IPS-20b (cell line): ENCODE measurements around the gene PPP1R1C.

ENCODE experiments used
- H3K27ac ChIP-seq: one replicate; pipeline ENCODE4 v1.5.1; 2013; ENCODE audit warnings: low read length
- H3K27me3 ChIP-seq: 2 replicates; pipeline ENCODE4 v1.6.1; 2013; ENCODE audit warnings: mild to moderate bottlenecking, low read length, inconsistent platforms; ENCODE audit not compliant: insufficient read depth
- H3K36me3 ChIP-seq: 2 replicates; pipeline ENCODE4 v1.6.1; 2013; ENCODE audit warnings: low read depth, mild to moderate bottlenecking, inconsistent platforms, low read length, moderate library complexity; ENCODE audit not compliant: insufficient read depth
- H3K4me1 ChIP-seq: 2 replicates; pipeline ENCODE4 v1.6.1; 2013; ENCODE audit warnings: mild to moderate bottlenecking, control low read depth, inconsistent platforms, low read length, moderate library complexity; ENCODE audit not compliant: insufficient read depth
- H3K4me3 ChIP-seq: 2 replicates; pipeline ENCODE4 v1.5.1; 2013; ENCODE audit warnings: mild to moderate bottlenecking, low read length, inconsistent platforms
- H3K9ac ChIP-seq: 2 replicates; pipeline ENCODE4 v1.6.1; 2013; ENCODE audit warnings: low read depth, mild to moderate bottlenecking, inconsistent platforms, low read length, moderate library complexity
- H3K9me3 ChIP-seq: 2 replicates; pipeline ENCODE4 v1.6.1; 2013; ENCODE audit warnings: mild to moderate bottlenecking, low read depth, low read length, inconsistent platforms; ENCODE audit not compliant: insufficient read depth

PPP1R1C gene

GRCh38 chr2:181985632-181986205 is at the start of gene PPP1R1C:
Gene PPP1R1C (plus strand): TSS chr2:181985853. CDS start chr2:181986111, 258 bp downstream.
- Histone ChIP-seq H3K4me3 (no peak within 1 kb of the TSS), H3K27ac (no peak within 1 kb of the TSS), H3K27me3 (no peaks in the 10 kb centered on the region)

GRCh38 chr2:181937473-181937872 is 48.2 kb upstream of the PPP1R1C start:
- H3K4me1 ChIP-seq: no peaks in the 10 kb centered on the region
- no peaks in the 10 kb centered on the region for H3K9me3 ChIP-seq
- no peak overlapping the region for H3K4me3 ChIP-seq
- no peaks in the 10 kb centered on the region for H3K36me3 ChIP-seq
- no peaks in the 10 kb centered on the region for H3K27me3 ChIP-seq
- no peak overlapping the region for H3K27ac ChIP-seq
- no peak overlapping the region for H3K9ac ChIP-seq

More at GRCh38 chr2:181985632-181986205, at the start of gene PPP1R1C:
- Histone ChIP-seq H3K36me3 (no peaks in the 10 kb centered on the region), H3K4me1 (no peaks in the 10 kb centered on the region), H3K9ac (no peak within 1 kb of the TSS), H3K9me3 (no peaks in the 10 kb centered on the region)

GRCh38 chr2:181943411-181944124 is 42.1 kb upstream of the PPP1R1C start:
- Histone ChIP-seq H3K4me1 (no peaks in the 10 kb centered on the region; the same call in 1 of the 2 replicates), H3K9ac (no peak overlapping the region), H3K36me3 (no peaks in the 10 kb centered on the region), H3K27ac (no peak overlapping the region), H3K9me3 (no peaks in the 10 kb centered on the region), H3K27me3 (no peaks in the 10 kb centered on the region), H3K4me3 (no peak overlapping the region)

GRCh38 chr2:181944164-181944913 is 41.3 kb upstream of the PPP1R1C start:
- no peak overlapping the region for H3K4me3 ChIP-seq
- no peaks in the 10 kb centered on the region; the same call in 1 of the 2 replicates for H3K4me1 ChIP-seq
- no peaks in the 10 kb centered on the region for H3K27me3 ChIP-seq
- H3K9me3 ChIP-seq: no peaks in the 10 kb centered on the region
- H3K27ac ChIP-seq: no peak overlapping the region
- H3K9ac ChIP-seq: no peak overlapping the region
- no peaks in the 10 kb centered on the region for H3K36me3 ChIP-seq

- Histone ChIP-seq H3K27ac (no peak overlapping the region), H3K9ac (no peak overlapping the region), H3K4me1 (no peaks in the 10 kb centered on the region; the same call in 1 of the 2 replicates), H3K4me3 (no peak overlapping the region), H3K27me3 (no peaks in the 10 kb centered on the region), H3K36me3 (no peaks in the 10 kb centered on the region), H3K9me3 (no peaks in the 10 kb centered on the region)
Measured at GRCh38 chr2:181944914-181945291, 40.8 kb upstream of the PPP1R1C start.

GRCh38 chr2:181946444-181947127 is 39.1 kb upstream of the PPP1R1C start:
- no peak overlapping the region for H3K4me3 ChIP-seq
- H3K9me3 ChIP-seq: no peaks in the 10 kb centered on the region
- H3K36me3 ChIP-seq: no peaks in the 10 kb centered on the region
- H3K4me1 ChIP-seq: no peaks in the 10 kb centered on the region; the same call in 1 of the 2 replicates
- H3K27me3 ChIP-seq: no peaks in the 10 kb centered on the region
- H3K27ac ChIP-seq: no peak overlapping the region
- no peak overlapping the region for H3K9ac ChIP-seq

- Histone ChIP-seq H3K36me3 (no peaks in the 10 kb centered on the region), H3K4me3 (no peak overlapping the region), H3K27me3 (no peaks in the 10 kb centered on the region), H3K27ac (no peak overlapping the region), H3K9ac (no peak overlapping the region), H3K9me3 (no peaks in the 10 kb centered on the region), H3K4me1 (no peaks in the 10 kb centered on the region; the same call in 1 of the 2 replicates)
Measured at GRCh38 chr2:181947273-181947672, 38.4 kb upstream of the PPP1R1C start.

- no peak overlapping the region for H3K4me3 ChIP-seq
- no peaks in the 10 kb centered on the region for H3K27me3 ChIP-seq
- H3K4me1 ChIP-seq: no peaks in the 10 kb centered on the region; the same call in 1 of the 2 replicates
- H3K27ac ChIP-seq: no peak overlapping the region
- H3K36me3 ChIP-seq: no peaks in the 10 kb centered on the region
- no peaks in the 10 kb centered on the region for H3K9me3 ChIP-seq
- no peak overlapping the region for H3K9ac ChIP-seq
Measured at GRCh38 chr2:181948227-181948626, 37.4 kb upstream of the PPP1R1C start.

- Histone ChIP-seq H3K36me3 (no peaks in the 10 kb centered on the region), H3K4me1 (peaks cover 4% of the 10 kb centered on the region), H3K9me3 (no peaks in the 10 kb centered on the region), H3K4me3 (no peak overlapping the region), H3K27ac (no peak overlapping the region), H3K27me3 (no peaks in the 10 kb centered on the region), H3K9ac (no peak overlapping the region)
Measured at GRCh38 chr2:181949047-181949446, 36.6 kb upstream of the PPP1R1C start.

- Histone ChIP-seq H3K36me3 (no peaks in the 10 kb centered on the region), H3K9ac (no peak overlapping the region), H3K4me3 (no peak overlapping the region), H3K4me1 (peaks cover 4% of the 10 kb centered on the region), H3K27me3 (no peaks in the 10 kb centered on the region), H3K9me3 (no peaks in the 10 kb centered on the region), H3K27ac (no peak overlapping the region)
Measured at GRCh38 chr2:181952404-181953226, 33.0 kb upstream of the PPP1R1C start.
